Upper lobe of left lung (tissue), 6 donors: ENCODE results near the gene OPRL1. TPM values are rescaled to one million over a fixed set of nuclear protein-coding genes. Genes with fewer than 3 reads are reported as not detected.

ENCODE experiments used
- ATAC-seq, 2 donors: fragments of 200-7000 bp; cut with Tn5 transposase; one replicate each; pipeline ENCODE4 v1.9.1; 2022; ENCODE audit warnings: mild to moderate bottlenecking in 2 of 2, moderate library complexity in 2 of 2; ENCODE audit not compliant: low FRiP score in 2 of 2
- DNase-seq, 2 donors: peaks; one replicate each; pipeline ENCODE4 v3.0.0-alpha.2; 2019 to 2020
- H3K27ac ChIP-seq, 4 donors: fragments of 200-600 bp; sonication (generic); one replicate each; pipeline ENCODE4 v1.5.1; 2016 to 2019
- H3K27me3 ChIP-seq, 4 donors: fragments of 200-600 bp; sonication (generic); one replicate each; pipeline ENCODE4 v1.5.1; 2017 to 2019
- H3K36me3 ChIP-seq, 4 donors: fragments of 200-600 bp; sonication (generic); one replicate each; pipeline ENCODE4 v1.5.1; 2016 to 2019
- H3K4me1 ChIP-seq, 4 donors: fragments of 200-600 bp; sonication (generic); one replicate each; pipeline ENCODE4 v1.5.1; 2018 to 2019
- H3K4me3 ChIP-seq, 4 donors: fragments of 200-600 bp; sonication (generic); one replicate each; pipeline ENCODE4 v1.5.1; 2017 to 2019; ENCODE audit warnings: mild to moderate bottlenecking in 2 of 4, moderate library complexity in 1 of 4
- H3K9me3 ChIP-seq, 4 donors: fragments of 200-600 bp; sonication (generic); one replicate each; pipeline ENCODE4 v1.5.1; 2018 to 2019
- EP300 ChIP-seq, 4 donors: sonication (generic); formaldehyde crosslinking; IDR thresholded peaks; one replicate each; pipeline ENCODE4 v1.5.1; 2017; ENCODE audit warnings: antibody characterized with exemption in 4 of 4, control low read depth in 2 of 4
- POLR2A ChIP-seq, 4 donors: fragments of 450-650 bp; IDR thresholded peaks; one replicate each; pipeline ENCODE4 v1.5.1; 2016 to 2017; ENCODE audit warnings: antibody characterized with exemption in 4 of 4, mild to moderate bottlenecking in 2 of 4
- POLR2AphosphoS5 ChIP-seq, 2 donors: sonication (generic); formaldehyde crosslinking; IDR thresholded peaks; one replicate each; pipeline ENCODE4 v1.5.1; 2017; ENCODE audit warnings: antibody characterized with exemption in 2 of 2
- WGBS, 2 donors: methylation state at CpG; one replicate each; pipeline ENCODE4 v1.1.5; 2017 to 2018; 5-methylcytosine and 5-hydroxymethylcytosine counted together
- total RNA-seq, 6 donors: library from RNA; depleted of rRNA in 4 of 6; stranded (reverse); fragments of >200 nt in 4 of 6; gene quantifications; one replicate each; pipeline versions ENCODE4 v1.1.0 to v1.2.1, GENCODE V29; 2016 to 2021
- TF ChIP-seq, protein P1 (sequence below), 6 experiments: fragments of 450-650 bp in 4 of 6; fragments of 200-600 bp in 2 of 6; sonication (generic) in 2 of 6; IDR thresholded peaks; one replicate each; pipeline ENCODE4 v1.5.1; 2016 to 2019; ENCODE audit warnings: antibody characterized with exemption in 6 of 6
- donor health status: DM: no; HTN: no; CAD: no; lungs with moderate emphysema.
- donor health status: DM: no; HTN: yes; CAD: no; lungs with severe emphysema.

The OPRL1 gene
- total RNA-seq, 6 donors from 2014 or later, result 1.7 to 3.1 (median 2.6) TPM

- Histone ChIP-seq H3K4me1 (peaks cover 13 to 52% (median 27%) of the 10 kb centered on the region in 4 donors), H3K36me3 (peaks cover 0 to 17% (median 7%) of the 10 kb centered on the region in 4 donors), H3K27me3 (peaks cover 0 to 38% (median 14%) of the 10 kb centered on the region in 4 donors), H3K27ac (peak overlapping the region; percentile 35 to 88 (median 54)), H3K4me3 (peak overlapping the region; percentile 15 to 66 (median 46)), H3K9me3 (no peaks in the 10 kb centered on the region)
- 73 to 79% methylated on average over 7 to 8 of the region's 8 CpGs for WGBS, 2 donors
- no peak for TF ChIP-seq POLR2A (IDR thresholded peaks at IDR 0.05)
- no peak for TF ChIP-seq POLR2AphosphoS5 (IDR thresholded peaks at IDR 0.05)
- TF ChIP-seq, protein P1, sequence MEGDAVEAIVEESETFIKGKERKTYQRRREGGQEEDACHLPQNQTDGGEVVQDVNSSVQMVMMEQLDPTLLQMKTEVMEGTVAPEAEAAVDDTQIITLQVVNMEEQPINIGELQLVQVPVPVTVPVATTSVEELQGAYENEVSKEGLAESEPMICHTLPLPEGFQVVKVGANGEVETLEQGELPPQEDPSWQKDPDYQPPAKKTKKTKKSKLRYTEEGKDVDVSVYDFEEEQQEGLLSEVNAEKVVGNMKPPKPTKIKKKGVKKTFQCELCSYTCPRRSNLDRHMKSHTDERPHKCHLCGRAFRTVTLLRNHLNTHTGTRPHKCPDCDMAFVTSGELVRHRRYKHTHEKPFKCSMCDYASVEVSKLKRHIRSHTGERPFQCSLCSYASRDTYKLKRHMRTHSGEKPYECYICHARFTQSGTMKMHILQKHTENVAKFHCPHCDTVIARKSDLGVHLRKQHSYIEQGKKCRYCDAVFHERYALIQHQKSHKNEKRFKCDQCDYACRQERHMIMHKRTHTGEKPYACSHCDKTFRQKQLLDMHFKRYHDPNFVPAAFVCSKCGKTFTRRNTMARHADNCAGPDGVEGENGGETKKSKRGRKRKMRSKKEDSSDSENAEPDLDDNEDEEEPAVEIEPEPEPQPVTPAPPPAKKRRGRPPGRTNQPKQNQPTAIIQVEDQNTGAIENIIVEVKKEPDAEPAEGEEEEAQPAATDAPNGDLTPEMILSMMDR (IDR thresholded peaks at IDR 0.05), result no peak
- TF ChIP-seq EP300 (IDR thresholded peaks at IDR 0.05), result no peak
- DNase-seq (no peak), ATAC-seq (no peak)
These were observed 32.9 kb upstream of the OPRL1 start for GRCh38 chr20:64047046-64047389.

DNA sequence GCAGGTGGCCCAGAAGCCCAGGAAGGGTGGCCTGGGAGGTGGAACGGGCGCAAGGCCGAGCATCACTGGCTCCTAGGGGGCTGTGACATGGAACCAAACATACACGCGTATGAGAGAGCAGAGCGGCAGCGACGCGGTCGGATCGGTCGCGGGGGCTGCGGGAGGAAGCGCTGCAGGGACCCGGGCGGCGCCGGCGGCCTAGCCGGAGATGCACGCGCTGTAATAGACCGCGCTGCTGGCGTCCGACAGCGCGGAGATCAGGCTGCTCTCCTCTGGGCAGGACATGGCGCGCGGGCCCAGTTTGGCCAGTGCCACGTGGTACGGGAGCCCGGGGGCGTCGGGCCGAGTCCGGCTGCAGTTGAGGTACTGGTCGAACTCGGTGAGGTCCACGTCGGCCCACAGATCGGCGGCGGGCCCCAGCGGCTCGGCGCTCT lies 31.9 kb upstream of the OPRL1 start:
- WGBS, 2 donors, result 32 to 57% methylated on average over 27 to 30 of the region's 49 CpGs
- Histone ChIP-seq H3K9me3 (no peaks in the 10 kb centered on the region), H3K4me3 (peak overlapping the region; percentile 26 to 66 (median 46)), H3K36me3 (peaks cover 0 to 17% (median 7%) of the 10 kb centered on the region in 4 donors), H3K4me1 (peaks cover 9 to 56% (median 30%) of the 10 kb centered on the region in 4 donors), H3K27me3 (peaks cover 0 to 33% (median 13%) of the 10 kb centered on the region in 4 donors), H3K27ac (peak overlapping the region; percentile 53 to 88 (median 60))
- DNase-seq (peak in 1 of 2 donors; percentile 82), ATAC-seq (no peak)
- no peak for TF ChIP-seq POLR2AphosphoS5 (IDR thresholded peaks at IDR 0.05)
- TF ChIP-seq POLR2A (IDR thresholded peaks at IDR 0.05), result no peak
- TF ChIP-seq, protein P1 (IDR thresholded peaks at IDR 0.05), result no peak
- TF ChIP-seq EP300 (IDR thresholded peaks at IDR 0.05), result no peak

GRCh38 chr20:64048402-64049044 lies 31.4 kb upstream of the OPRL1 start:
- Histone ChIP-seq H3K27me3 (peaks cover 0 to 33% (median 13%) of the 10 kb centered on the region in 4 donors), H3K9me3 (no peaks in the 10 kb centered on the region), H3K4me1 (peaks cover 14 to 62% (median 35%) of the 10 kb centered on the region in 4 donors), H3K4me3 (peak overlapping the region; percentile 32 to 66 (median 46)), H3K36me3 (peaks cover 0 to 17% (median 7%) of the 10 kb centered on the region in 4 donors), H3K27ac (peak overlapping the region; percentile 53 to 88 (median 60))
- peak in 1 of 2 donors; percentile 85 for DNase-seq
- WGBS, 2 donors, result 29 to 35% methylated on average over 7 to 24 of the region's 101 CpGs
- ATAC-seq, result no peak
- TF ChIP-seq POLR2AphosphoS5 (IDR thresholded peaks at IDR 0.05) (no peak), EP300 (IDR thresholded peaks at IDR 0.05) (no peak)
- TF ChIP-seq, protein P1 (IDR thresholded peaks at IDR 0.05), result peak in 1 of 6 experiments; percentile 11

- TF ChIP-seq, protein P1 (IDR thresholded peaks at IDR 0.05), result no peak
- no peak for TF ChIP-seq EP300 (IDR thresholded peaks at IDR 0.05)
- peak in 1 of 2 donors; percentile 51 for TF ChIP-seq POLR2AphosphoS5 (IDR thresholded peaks at IDR 0.05)
- TF ChIP-seq POLR2A (IDR thresholded peaks at IDR 0.05), result peak in 1 of 4 donors; percentile 24
- H3K9me3 ChIP-seq, result no peaks in the 10 kb centered on the region
- DNase-seq (peak in 1 of 2 donors; percentile 90), ATAC-seq (no peak)
- 1% methylated on average over 33 of the region's 111 CpGs; no CpG with 5 or more reads in 1 of the 2 donors for WGBS, 2 donors
- peak within 1 kb of the TSS; percentile 81 to 90 (median 88) for H3K27ac ChIP-seq
- peaks cover 15 to 63% (median 38%) of the 10 kb centered on the region in 4 donors for H3K4me1 ChIP-seq
- peaks cover 0 to 33% (median 13%) of the 10 kb centered on the region in 4 donors for H3K27me3 ChIP-seq
- peaks cover 0 to 17% (median 7%) of the 10 kb centered on the region in 4 donors for H3K36me3 ChIP-seq
- peak within 1 kb of the TSS; percentile 32 to 66 (median 46) for H3K4me3 ChIP-seq
These were observed 30.6 kb upstream of the OPRL1 start, which contains the start of gene SOX18 for GRCh38 chr20:64049060-64049877. Gene SOX18, minus strand, starts transcription at chr20:64049639. Its CDS starts 123 bp downstream, at chr20:64049516.
